GM18868 (cell line): ENCODE measurements around the gene SLC38A7.
"Not testable (repeated sequence)": the region's sequence is repeated elsewhere in the genome, so short reads cannot be mapped to it uniquely, and the experiment has no call there.

Experiments
- ATAC-seq: cut with Tn5 transposase; IDR thresholded peaks from one replicate; pipeline ENCODE4 v1.9.1; 2021; ENCODE audit warnings: mild to moderate bottlenecking, moderate library complexity; ENCODE audit not compliant: unreplicated experiment

SLC38A7 gene, protein sequence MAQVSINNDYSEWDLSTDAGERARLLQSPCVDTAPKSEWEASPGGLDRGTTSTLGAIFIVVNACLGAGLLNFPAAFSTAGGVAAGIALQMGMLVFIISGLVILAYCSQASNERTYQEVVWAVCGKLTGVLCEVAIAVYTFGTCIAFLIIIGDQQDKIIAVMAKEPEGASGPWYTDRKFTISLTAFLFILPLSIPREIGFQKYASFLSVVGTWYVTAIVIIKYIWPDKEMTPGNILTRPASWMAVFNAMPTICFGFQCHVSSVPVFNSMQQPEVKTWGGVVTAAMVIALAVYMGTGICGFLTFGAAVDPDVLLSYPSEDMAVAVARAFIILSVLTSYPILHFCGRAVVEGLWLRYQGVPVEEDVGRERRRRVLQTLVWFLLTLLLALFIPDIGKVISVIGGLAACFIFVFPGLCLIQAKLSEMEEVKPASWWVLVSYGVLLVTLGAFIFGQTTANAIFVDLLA

DNA sequence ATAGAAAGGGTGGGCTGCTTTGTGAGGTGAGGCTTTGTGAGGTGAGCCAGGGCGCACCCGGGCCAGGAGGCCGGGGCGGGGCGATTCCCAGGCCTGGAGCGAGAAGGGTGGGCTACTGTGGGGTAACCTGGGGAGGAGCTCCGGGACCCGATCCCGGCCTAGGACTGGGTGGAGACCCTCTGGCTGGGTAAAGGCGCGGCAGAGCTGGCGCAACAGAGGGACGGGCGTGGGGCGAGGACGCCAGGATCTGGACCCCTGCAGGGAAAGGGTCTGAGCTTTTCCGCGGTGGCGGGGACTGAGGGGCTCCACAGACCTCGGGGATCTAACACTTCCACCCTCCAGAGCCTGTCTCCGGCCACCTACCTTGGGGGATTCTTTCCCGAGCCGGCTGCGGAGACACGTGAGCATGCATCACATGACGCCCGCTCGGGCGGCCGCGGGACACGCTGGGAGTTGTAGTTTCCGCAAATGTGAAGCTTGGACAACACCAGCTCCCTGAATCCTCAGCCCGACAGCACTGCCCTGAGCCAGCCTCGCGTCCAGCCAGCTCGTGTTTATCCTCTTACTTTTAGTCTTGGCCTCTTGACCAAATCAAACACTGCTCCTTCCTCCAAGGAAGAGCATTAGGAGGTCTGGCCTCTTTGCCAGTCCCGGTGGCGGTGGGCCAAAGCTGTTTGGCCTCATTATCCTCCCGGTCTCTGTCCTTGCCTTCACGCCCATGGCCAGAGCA lies at the start of gene SLC38A7:
Gene SLC38A7 (minus strand): TSS at position 417 of the 730 bp plus-strand sequence. CDS start 4,644 bp downstream, outside the sequence.
- peak; percentile 100 for ATAC-seq

- peak; percentile 93 for ATAC-seq
Measured at GRCh38 chr16:58733671-58734458, 49.3 kb upstream of the SLC38A7 start, which contains the start of gene GOT2. Gene GOT2 (minus strand): TSS chr16:58734316. CDS start chr16:58734228, 88 bp downstream.

DNA sequence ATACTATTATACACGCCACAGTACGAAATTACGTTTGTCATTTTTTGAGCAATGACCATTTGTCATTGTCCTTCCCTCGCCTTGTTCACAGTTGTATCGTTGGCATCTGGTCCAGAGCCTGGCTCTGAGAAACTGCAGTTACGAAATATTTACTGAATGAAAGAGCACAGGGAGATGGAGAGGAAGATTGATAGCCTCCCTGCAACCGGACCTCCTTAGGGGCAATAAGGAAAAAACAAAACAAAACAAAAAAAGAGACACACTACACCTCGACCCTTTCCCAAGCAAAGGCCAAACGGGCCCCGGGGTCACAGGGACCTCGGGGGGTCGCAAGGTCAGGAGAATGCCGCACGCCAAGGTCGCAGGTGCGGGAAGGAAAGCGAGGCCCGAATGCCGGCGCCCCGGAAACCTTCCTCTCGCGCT lies 48.7 kb upstream of the SLC38A7 start:
- ATAC-seq, result no peak

- peak; percentile 62 for ATAC-seq
Measured at GRCh38 chr16:58732545-58733247, 48.1 kb upstream of the SLC38A7 start.

DNA sequence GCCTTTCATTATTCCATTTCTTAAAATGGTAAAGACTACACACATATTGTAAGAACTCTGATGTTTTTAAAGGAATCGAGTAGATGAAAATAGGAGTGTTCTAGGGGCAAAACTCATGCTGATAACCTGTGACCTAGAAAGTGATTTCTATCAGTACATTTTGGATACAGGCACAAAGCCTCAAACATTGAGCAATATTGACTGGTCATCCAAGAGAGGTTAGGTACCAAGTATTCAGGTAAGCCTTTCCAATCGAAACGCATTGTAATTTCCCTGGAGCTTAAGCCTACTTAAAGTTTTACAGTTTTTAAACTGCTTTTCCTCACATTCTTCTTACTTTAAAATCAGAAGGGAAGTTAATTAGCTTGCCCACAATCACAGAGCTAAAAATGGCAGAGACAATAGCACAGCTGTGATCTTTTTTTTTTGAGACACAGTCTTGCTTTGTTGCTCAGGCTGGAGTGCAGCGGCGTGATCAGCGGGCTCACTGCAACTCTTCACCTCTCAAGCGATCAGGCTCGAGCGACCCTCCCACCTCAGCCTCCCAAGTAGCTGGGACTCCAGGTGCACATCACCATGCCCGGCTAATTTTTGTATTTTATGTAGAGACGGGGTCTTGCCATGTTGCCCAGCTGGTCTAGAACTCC lies 46.3 kb upstream of the SLC38A7 start:
- ATAC-seq, result no peak

DNA sequence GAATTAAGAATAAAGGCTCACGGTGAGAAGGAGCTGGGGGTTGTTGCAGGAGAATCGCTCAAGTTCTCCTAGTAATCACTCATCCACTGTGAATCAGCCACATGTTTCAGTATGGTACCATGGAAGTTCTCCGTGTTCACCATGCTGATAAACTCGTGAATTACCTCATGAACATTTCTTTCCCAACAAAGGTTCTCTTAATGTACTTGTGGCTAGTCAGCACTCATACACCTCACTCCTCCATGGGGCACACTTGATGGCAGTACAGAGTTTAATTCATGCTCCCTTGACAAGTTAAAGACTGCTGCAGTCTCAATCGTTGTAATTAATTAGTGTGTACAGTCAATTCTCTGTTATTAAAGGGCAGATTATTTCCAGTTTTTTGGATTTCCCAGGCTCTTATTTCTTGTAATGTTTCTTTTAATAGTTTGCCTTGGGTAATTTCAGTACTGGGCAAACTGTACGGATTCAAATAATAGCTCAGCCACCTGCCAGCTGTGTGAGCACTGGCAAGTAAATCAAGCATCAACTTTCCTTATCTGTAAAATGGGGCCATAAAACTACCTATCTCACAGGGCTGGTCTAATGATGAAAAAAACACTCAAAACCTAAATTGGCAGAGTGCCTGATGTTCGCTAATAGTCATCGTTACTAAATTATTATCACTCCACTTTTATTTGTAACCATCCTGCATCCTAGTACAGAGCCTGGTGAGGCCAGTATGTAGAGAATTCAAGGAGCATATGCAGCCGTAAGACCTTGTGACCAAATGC lies 43.4 kb upstream of the SLC38A7 start:
- no peak for ATAC-seq

DNA sequence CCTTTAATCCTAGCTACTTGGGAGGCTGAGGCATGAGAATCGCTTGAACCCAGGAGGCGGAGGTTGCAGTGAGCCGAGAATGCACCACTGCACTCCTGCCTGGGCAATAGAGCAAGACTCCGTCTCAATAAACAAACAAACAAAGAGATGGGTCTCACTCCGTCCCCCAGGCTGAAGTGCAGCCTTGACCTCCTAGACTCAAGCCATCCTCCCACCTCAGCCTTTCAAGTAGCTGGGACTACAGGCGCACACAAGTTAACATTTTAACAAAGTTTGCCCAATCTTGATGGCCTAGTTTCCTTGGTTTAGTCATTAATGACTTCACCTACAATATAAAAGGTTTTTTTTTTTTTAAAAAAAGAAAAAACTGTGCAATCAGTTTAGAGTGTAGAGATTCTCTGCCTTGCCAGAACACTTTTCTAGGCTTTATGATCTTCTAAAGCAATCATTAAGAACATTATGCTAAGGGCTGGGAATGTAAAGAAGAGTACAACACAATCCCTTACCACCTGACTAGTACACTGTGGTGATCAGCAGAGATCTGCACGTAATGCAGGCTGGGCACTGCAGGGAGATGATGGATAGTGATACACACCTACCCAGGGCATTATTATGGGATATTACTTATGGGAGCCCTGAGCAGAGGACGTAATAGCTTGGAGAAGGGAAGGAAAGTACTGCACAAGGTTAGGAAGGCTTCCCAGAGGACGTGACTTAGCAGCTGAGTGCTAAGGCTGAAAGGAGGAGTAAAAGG lies 42.6 kb upstream of the SLC38A7 start:
- ATAC-seq, result no peak

GRCh38 chr16:58723109-58723508 lies 38.5 kb upstream of the SLC38A7 start:
- no peak for ATAC-seq

DNA sequence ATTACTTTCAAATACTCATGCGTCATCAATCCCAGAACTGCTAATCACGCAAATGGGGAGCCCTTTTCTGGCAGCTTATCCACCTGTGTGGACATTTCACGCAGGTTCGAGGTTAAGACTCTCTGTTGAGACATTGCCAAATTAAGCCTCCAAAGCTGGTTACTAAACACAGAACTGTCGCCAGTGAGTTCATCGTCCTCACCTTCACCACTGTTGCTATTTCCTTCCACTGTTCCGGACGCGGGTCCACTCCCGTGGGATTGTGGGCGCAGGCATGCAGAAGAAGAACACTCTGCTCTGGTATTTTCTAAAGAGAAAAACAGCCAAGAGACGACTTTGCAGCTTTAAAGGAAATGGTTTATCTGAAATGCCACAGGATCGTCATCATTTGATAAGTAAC lies 33.4 kb upstream of the SLC38A7 start:
- ATAC-seq, result no peak

DNA sequence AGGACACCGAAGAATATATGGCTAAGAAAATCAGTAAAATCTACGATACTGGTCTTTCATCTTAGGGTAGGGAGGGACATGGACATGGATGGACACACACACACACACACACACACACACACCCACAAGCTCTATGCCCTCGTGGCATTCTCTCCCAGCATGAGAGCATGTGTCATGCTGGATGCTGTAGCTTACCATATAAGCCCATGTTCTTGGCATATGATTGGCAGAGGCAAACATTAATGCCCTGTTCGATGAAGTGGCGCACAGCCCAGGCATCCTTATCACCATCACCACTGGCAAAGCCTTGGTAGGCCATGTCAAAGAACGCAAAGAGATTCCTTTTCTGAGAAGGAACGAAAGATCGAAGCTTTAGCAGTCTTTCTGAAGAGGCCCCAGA lies 31.9 kb upstream of the SLC38A7 start:
- no peak for ATAC-seq

DNA sequence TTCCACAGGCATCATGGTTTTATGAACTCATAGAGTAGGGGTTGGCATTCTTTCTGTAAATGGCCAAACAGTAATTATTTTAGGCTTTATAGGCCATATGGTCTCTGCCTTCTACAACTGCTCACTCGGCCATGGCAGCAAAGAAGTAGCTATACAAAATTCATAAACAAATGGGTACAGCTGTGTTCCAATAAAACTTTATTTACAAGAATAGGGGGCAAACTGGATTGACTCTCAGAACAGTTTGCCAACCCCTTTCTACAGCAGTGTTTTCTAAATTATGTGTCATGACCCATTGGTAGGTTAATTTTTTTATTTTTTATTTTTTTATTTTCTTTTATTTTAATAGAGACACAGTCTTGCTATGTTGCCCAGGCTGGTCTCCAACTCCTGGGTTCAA lies 29.2 kb upstream of the SLC38A7 start:
- no peak for ATAC-seq

- no peak for ATAC-seq
Measured at GRCh38 chr16:58709333-58709732, 24.8 kb upstream of the SLC38A7 start.

DNA sequence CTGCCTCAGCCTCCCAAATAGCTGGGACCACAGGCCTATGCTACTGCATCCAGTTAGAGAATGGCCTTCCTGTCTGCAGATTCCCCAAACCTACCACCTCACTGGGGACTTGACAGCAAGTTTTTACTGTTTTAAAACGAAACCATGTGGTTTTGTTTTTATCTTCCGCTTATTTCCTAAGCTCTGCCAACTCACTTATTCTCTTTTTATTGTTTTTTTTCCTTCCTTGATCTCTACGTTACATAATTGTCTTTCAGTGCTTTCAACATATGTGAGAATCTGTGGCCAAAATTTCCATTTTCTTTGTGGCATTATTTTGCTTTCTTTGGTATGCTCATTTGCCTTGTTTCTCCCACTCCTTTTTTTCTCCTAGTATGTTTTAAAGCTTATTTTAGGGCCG lies 14.6 kb upstream of the SLC38A7 start:
- no peak for ATAC-seq

- no peak for ATAC-seq
Measured at GRCh38 chr16:58695368-58695767, 10.8 kb upstream of the SLC38A7 start.

DNA sequence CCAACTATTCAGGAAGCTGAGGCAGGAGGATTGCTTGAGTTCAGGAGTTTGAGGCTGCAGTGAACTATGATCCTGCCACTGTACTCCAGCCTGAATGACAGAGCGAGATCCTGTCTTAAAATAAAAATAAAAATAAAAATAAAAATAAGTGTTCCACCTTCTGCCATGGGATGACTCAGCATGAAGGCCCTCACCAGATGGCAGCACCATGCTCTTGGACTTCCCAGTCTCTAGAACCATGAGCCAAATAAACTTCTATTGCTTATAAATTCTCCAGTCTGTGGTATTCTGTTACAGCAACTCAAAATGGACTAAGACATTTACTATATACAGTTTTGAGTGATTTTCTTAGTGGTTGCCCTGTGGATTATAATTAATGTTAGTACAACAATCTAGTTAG lies 7.9 kb upstream of the SLC38A7 start:
- no peak for ATAC-seq

DNA sequence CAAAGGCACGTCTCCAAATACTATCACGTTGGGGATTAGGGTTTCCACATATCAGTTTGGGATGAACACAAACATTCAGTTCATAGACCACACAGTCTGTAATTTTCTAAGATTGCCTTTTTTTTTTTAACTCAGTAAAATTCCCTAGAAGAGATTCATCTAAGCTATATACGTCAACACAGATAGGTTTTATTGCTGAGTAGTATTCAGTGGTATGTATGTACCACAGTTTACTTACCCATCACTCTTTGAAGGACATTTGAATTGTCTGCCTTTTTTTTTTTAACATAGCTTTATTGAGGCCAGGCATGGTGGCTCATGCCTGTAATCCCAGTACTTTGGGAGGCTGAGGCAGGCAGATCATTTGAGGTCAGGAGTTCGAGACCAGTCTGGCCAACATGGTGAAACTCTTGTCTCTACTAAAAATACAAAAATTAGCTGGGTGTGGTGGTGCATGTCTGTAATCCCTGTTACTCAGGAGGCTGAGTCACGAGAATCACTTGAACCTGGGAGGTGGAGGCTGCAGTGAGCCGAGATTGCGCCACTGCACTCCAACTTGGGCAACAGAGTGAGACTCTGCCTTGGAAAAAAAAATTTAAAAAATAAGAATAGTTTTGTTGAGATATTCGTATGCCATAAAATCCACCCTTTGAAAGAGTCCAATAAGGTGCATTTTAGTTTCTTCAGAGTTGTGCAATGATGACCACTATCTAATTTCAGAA lies 2.6 kb upstream of the SLC38A7 start:
- not testable (repeated sequence) for ATAC-seq

DNA sequence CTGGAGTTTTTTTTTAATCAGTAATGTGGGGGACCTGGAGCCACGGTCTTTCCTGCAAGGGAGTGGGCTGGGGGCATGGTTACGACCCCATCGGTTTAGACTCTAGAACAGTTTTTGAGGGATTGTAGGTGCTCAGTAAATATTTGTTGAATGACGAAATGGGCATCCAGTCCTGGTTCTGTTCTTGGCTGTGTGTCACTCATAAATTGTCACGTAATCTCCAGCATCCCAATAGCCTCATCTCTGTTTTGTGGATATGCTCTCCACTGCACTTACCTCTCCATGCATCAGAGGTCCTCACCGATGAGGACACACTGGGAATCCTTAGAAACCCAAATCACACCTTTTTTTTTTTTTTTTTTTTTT lies 497 bp upstream of the SLC38A7 start:
- ATAC-seq, result no peak

- no peak for ATAC-seq
Measured at GRCh38 chr16:58684001-58684353, 593 bp downstream of the SLC38A7 start.
